Osteoblast (primary cell): ENCODE results near the gene GPR84. TPM values are rescaled to one million over a fixed set of nuclear protein-coding genes. Genes with fewer than 3 reads are reported as not detected.

Source experiments
- DNase-seq: peaks from one replicate; pipeline ENCODE4 v3.0.0; 2011; ENCODE audit warnings: low spot score, mixed read lengths; ENCODE audit not compliant: insufficient read length; ENCODE audit errors: missing footprints
- H2AFZ ChIP-seq: 2 replicates; pipeline ENCODE4 v1.6.0; 2011; ENCODE audit warnings: mild to moderate bottlenecking, low read length
- H3K27ac ChIP-seq: 2 replicates; pipeline ENCODE4 v1.5.1; 2011; ENCODE audit warnings: mild to moderate bottlenecking, low read depth, low read length, moderate library complexity
- H3K27me3 ChIP-seq: 2 replicates; pipeline ENCODE4 v1.6.0; 2012; ENCODE audit warnings: mild to moderate bottlenecking, control low read depth, inconsistent platforms, low read length, moderate library complexity; ENCODE audit not compliant: insufficient read depth
- H3K36me3 ChIP-seq: 2 replicates; pipeline ENCODE4 v1.5.1; 2011; ENCODE audit warnings: mild to moderate bottlenecking, low read length, control low read depth, moderate library complexity; ENCODE audit not compliant: insufficient read depth
- H3K4me1 ChIP-seq: 2 replicates; pipeline ENCODE4 v1.5.1; 2011; ENCODE audit warnings: mild to moderate bottlenecking, low read length, control low read depth, moderate library complexity; ENCODE audit not compliant: insufficient read depth
- H3K4me2 ChIP-seq: 2 replicates; pipeline ENCODE4 v1.6.0; 2011; ENCODE audit warnings: mild to moderate bottlenecking, low read length; ENCODE audit not compliant: insufficient read depth
- H3K4me3 ChIP-seq: fragments of 200-600 bp; sonication (generic); 3 replicates; pipeline ENCODE4 v1.5.1; 2012; ENCODE audit warnings: mild to moderate bottlenecking, low read length, inconsistent platforms; ENCODE audit not compliant: insufficient read depth
- H3K79me2 ChIP-seq: 2 replicates; pipeline ENCODE4 v1.6.0; 2012; ENCODE audit warnings: mild to moderate bottlenecking, low read length, control low read depth, inconsistent platforms; ENCODE audit not compliant: insufficient read depth
- H3K9me3 ChIP-seq: 2 replicates; pipeline ENCODE4 v1.5.1; 2011; ENCODE audit warnings: low read depth, low read length, control low read depth
- H4K20me1 ChIP-seq: 2 replicates; pipeline ENCODE4 v1.6.0; 2012; ENCODE audit warnings: mild to moderate bottlenecking, low read length, control low read depth; ENCODE audit not compliant: insufficient read depth
- total RNA-seq: library from RNA; depleted of rRNA; stranded (reverse); fragments of >200 nt; gene quantifications from 2 replicates; pipeline ENCODE4 v1.2.3, GENCODE V29; 2012
- TF ChIP-seq, protein P1 (sequence below): IDR thresholded peaks from 2 replicates; pipeline ENCODE4 v1.5.1; 2011; ENCODE audit warnings: mild to moderate bottlenecking, low read depth, low read length, moderate library complexity; ENCODE audit errors: extremely low read depth

GPR84 gene
- total RNA-seq = 0.36 TPM in 1 of 2 replicates, not detected in the other

DNA sequence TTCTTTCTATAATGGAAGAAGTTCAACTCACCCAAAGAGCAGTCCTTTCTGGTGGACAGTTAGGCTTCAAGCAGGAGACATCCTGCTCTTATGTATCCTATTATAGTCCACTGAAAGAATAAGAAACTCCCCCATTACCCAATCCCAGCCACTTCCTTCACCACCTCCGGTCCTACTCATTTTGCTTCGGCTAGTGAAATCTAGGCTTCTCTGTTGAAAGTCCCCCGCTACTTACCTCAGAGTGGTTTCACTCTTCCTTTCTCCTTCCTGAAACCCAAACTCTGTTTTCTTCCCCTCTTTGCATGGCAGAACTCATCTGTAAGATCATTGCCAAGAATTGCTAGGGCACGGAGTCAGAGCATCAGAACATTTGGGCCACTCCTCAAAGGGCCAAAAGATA, at the start of gene GPR84:
TSS of gene GPR84 (minus strand) at position 74 of the 400 bp plus-strand sequence. CDS start 635 bp downstream, outside the sequence.
- peaks cover 21% of the 10 kb centered on the region for H3K4me1 ChIP-seq
- H3K4me3 ChIP-seq = no peak within 1 kb of the TSS
- H3K27me3 ChIP-seq = no peaks in the 10 kb centered on the region
- H3K36me3 ChIP-seq = no peaks in the 10 kb centered on the region
- no peaks in the 10 kb centered on the region for H4K20me1 ChIP-seq
- TF ChIP-seq, protein P1, sequence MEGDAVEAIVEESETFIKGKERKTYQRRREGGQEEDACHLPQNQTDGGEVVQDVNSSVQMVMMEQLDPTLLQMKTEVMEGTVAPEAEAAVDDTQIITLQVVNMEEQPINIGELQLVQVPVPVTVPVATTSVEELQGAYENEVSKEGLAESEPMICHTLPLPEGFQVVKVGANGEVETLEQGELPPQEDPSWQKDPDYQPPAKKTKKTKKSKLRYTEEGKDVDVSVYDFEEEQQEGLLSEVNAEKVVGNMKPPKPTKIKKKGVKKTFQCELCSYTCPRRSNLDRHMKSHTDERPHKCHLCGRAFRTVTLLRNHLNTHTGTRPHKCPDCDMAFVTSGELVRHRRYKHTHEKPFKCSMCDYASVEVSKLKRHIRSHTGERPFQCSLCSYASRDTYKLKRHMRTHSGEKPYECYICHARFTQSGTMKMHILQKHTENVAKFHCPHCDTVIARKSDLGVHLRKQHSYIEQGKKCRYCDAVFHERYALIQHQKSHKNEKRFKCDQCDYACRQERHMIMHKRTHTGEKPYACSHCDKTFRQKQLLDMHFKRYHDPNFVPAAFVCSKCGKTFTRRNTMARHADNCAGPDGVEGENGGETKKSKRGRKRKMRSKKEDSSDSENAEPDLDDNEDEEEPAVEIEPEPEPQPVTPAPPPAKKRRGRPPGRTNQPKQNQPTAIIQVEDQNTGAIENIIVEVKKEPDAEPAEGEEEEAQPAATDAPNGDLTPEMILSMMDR = no peak
- no peaks in the 10 kb centered on the region for H3K9me3 ChIP-seq
- no peak within 1 kb of the TSS for H3K4me2 ChIP-seq
- H2AFZ ChIP-seq = peak within 1 kb of the TSS; percentile 55
- H3K79me2 ChIP-seq = no peaks in the 10 kb centered on the region
- no peak within 1 kb of the TSS for H3K27ac ChIP-seq
- DNase-seq = no peak

DNA sequence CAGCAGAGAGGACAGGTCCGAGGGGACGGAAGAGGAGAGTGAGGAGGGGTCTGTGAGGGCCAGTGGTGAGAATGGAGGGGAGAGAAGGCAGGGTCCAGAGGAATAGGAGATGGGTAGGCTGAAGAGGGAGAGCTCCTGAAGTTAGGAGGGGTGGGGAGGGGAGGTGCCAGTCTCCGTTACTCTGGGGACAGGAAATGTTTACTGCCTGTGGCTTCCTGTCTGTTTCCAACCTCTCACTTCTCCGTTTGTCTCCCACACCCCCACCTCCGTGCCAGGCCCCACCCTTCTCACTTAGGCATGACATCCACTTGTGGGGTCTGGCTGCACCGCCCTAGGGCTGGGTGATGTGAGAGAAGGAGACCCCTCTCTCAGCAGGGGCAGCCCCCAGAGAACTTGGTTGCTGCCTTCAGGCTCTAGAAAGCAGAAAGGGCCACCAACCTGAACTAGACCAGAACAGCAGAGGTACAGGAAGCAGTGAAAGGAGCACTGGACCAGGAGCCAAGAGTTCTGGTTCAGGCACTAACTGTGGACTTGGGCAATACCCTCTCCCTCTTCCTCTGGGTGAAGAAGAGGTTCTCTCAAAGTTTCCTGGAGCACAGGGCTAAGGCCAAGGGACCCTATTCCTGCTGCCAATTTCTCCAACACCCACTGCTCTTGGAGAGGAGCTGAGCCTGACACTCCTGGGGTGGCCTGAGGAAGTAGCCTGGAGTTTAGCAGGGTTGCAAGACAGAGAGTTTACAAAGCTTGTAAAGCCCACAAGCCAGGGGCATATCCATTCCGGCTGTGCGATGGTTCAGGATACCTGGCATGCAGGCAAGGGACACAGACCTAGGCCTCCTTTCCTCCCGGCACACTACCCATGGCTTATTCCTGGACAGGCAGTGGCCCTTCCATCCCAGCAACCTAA, 49.3 kb upstream of the GPR84 start:
- Histone ChIP-seq H3K36me3 (peaks cover 32% of the 10 kb centered on the region), H4K20me1 (peaks cover 60% of the 10 kb centered on the region), H3K4me1 (peaks cover 61% of the 10 kb centered on the region), H3K79me2 (peaks cover 95% of the 10 kb centered on the region), H3K27me3 (no peaks in the 10 kb centered on the region), H3K4me2 (peak overlapping the region; percentile 39), H3K27ac (peak overlapping the region; percentile 75), H3K4me3 (peak overlapping the region; percentile 23), H2AFZ (no peak overlapping the region), H3K9me3 (no peaks in the 10 kb centered on the region)
- DNase-seq = peak; percentile 77
- TF ChIP-seq, protein P1 = no peak

DNA sequence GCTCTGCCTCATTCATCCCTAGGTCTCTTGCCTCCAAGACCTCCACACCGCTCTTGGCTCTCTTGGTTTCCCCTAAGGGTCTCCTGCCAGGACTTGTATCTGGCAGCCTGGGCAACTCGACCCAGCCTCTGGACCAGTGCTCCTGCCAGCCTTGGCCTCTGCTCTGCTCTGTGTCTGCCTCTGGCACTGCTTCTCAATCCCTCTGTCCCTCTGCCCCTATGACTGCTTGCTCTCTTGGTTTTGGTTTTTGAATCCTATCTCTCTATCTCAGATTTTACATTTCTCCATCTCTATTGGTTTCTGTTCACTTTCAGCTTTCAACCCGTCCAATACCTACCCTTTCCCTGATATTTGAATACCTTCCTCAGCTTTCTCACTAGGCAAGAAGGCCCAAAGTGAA, 48.5 kb upstream of the GPR84 start:
- TF ChIP-seq, protein P1 = no peak
- H3K27me3 ChIP-seq = no peaks in the 10 kb centered on the region
- DNase-seq = no peak
- H3K79me2 ChIP-seq = peaks cover 91% of the 10 kb centered on the region
- peak overlapping the region; percentile 23 for H3K4me3 ChIP-seq
- peak overlapping the region; percentile 39 for H3K4me2 ChIP-seq
- peaks cover 64% of the 10 kb centered on the region for H4K20me1 ChIP-seq
- no peak overlapping the region for H2AFZ ChIP-seq
- peaks cover 61% of the 10 kb centered on the region for H3K4me1 ChIP-seq
- peak overlapping the region; percentile 75 for H3K27ac ChIP-seq
- H3K9me3 ChIP-seq = no peaks in the 10 kb centered on the region
- peaks cover 39% of the 10 kb centered on the region for H3K36me3 ChIP-seq

DNA sequence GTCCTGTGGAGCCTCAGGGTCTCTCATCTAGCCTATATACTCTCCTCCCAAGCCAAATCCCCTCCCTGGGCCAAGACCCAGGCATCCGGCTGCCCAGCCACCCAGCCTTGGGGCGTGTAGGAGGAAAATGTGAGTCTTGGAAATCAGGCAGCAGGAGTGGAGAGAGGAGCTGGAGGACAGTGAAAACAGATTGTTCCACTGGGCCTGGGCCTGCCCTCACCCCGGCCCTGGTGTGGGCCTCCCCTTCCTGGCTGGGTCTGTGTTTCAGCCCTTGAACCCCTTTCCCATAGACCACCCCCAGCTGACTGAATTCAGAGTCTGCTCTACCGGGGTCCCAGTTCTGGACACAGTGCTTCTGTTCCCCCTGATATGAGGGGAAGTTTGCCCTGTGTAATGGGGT, 48.1 kb upstream of the GPR84 start:
- H2AFZ ChIP-seq = no peak overlapping the region
- peaks cover 61% of the 10 kb centered on the region for H3K4me1 ChIP-seq
- H3K4me3 ChIP-seq = no peak overlapping the region

More for the DNA sequence above, 48.1 kb upstream of the GPR84 start:
- no peaks in the 10 kb centered on the region for H3K9me3 ChIP-seq
- peaks cover 91% of the 10 kb centered on the region for H3K79me2 ChIP-seq
- H3K4me2 ChIP-seq = peak overlapping the region; percentile 39
- DNase-seq = peak; percentile 47
- H3K27ac ChIP-seq = peak overlapping the region; percentile 75
- H3K36me3 ChIP-seq = peaks cover 43% of the 10 kb centered on the region
- peaks cover 66% of the 10 kb centered on the region for H4K20me1 ChIP-seq
- TF ChIP-seq, protein P1 = no peak
- H3K27me3 ChIP-seq = no peaks in the 10 kb centered on the region
